SKM-1 treated with dmso at 0.1 percent for 144 hours (cell line): Measurements from ENCODE around the gene ATG10.
"Not testable (repeated sequence)": the region's sequence is repeated elsewhere in the genome, so short reads cannot be mapped to it uniquely, and the experiment has no call there.

ENCODE experiments used
- DNase-seq: peaks from one replicate; lab custom pipeline; 2025; ENCODE audit not compliant: unreplicated experiment; lab: John Stamatoyannopoulos, UW

The ATG10 gene

GRCh38 chr5:82218374-82219156, 246.7 kb downstream of the ATG10 start:
- no peak for DNase-seq

DNA sequence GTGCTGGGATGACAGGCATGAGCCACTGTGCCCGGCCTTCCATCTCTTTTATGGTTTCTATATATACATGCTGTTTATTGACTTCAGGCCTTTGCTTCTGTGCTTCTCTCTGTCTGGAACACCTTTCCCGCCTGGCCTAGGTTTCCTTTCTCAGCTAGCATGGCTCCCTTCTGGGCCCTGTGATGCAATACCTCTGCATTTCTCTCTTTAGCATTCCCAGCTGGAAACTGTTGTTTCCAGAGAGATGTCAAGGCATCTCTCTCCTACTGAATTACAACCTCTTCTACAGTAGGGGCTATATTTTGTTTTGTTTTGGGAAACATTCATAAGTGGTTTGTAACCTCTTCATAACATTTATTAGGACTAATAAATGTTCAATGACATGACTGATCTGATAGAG, 249.2 kb downstream of the ATG10 start:
- DNase-seq, result no peak

GRCh38 chr5:82222597-82223574, 251.1 kb downstream of the ATG10 start:
- DNase-seq, result no peak

- peak; percentile 52 for DNase-seq
These were observed 253.8 kb downstream of the ATG10 start for GRCh38 chr5:82225525-82226172.

DNA sequence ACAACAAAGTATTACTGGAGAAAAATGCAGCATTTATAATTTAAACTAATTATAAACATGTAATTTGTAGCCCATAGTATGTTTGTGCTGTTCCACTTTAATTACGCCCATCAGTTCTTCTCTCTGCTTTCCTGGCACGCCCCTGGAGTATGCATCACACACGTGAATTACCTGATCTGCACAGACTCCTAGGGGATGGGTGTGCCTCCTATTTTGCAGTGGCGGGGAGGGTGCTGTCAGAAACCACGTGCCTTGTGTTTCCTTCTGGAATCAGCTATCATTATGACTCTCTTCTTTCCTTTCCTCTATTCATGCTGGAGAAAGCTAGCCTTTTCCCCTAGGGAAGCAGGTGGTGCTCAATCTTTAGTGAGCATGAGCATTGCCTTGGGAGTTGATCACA, 263.1 kb downstream of the ATG10 start:
- no peak for DNase-seq

- no peak for DNase-seq
These were observed 272.3 kb downstream of the ATG10 start for GRCh38 chr5:82244151-82244550.

DNA sequence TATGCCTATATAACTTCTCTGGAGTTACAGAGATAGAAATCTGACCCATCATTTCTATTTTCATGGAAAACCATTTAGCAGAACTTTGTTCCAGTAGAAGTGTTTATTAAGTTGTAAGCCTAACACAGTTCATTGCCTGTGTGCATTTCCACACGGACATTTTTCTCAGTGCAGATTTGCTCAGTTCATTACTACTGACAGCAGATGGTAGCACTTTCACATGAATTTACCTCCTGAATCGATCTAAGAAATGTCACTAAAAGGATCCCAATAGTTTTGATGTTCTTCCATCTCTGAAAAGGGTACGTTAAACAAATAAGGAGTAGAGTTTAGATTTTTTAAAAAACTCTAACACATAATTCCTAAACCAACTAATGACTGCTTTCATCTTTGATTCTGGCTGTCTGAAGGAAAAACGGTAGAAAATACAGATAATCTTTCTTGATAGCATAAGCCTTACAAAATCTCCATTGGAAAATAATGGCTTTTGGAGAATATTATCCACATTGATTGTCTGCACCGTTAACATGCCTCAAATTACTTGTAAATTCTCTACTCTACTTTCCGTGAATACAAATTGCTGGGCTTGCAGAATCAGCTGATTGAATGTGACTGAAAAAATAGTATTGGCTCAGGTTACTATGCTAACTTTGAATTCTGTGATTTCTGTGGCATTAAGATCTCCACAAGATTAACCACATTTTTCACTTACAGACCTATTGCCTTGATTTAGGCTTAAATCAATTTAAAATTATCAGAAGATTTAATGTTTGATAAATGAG, 273.2 kb downstream of the ATG10 start:
- DNase-seq, result no peak

DNA sequence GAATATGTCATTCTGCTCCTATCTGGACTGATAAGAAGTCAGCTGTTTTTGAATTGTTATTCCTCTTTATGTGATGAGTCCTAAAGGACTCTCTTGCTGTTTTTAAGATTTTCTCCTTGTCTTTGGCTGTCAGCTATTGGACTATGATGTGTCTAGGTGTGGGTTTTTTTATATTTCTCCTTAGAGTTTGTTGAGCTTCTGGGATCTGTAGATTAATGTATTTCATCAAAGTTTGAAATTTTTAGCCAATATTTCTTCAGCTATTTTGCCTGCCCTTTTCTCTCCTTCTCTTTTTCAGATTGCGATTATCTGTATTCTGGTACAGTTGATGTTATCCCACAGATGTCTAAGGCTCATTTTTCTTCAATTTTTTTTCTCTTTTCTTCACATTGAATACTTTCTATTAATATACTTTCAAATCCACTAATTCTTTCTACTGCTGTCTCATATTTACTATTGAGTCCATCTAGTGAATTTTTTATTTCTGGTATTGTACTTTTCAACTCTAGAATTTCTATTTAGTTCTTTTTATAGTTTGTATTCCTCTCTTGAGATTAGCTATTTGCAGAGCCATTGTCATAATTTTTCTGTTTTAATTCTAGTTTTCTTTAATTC, 275.2 kb downstream of the ATG10 start:
- no peak for DNase-seq

- no peak for DNase-seq
These were observed 280.9 kb downstream of the ATG10 start for GRCh38 chr5:82252744-82253143.

DNA sequence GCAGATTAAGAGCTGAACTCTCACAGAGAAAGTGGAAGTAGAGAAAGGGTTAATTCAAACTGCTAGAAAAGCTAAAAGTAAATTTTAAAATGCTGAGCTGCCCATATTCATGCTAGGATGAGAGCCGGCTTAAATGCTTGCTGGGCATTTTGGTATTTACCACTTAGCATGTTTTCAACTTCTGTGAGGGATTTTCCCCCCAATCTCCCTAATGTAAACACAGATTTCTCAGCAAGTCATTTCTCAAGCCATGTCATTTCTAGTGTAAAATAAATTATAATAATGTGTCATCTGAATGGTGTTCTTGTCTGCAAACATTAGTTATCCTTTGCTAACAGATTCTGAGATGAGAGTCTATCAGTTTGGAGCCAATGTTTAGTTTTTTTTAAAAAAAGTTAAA, 284.0 kb downstream of the ATG10 start:
- no peak for DNase-seq

DNA sequence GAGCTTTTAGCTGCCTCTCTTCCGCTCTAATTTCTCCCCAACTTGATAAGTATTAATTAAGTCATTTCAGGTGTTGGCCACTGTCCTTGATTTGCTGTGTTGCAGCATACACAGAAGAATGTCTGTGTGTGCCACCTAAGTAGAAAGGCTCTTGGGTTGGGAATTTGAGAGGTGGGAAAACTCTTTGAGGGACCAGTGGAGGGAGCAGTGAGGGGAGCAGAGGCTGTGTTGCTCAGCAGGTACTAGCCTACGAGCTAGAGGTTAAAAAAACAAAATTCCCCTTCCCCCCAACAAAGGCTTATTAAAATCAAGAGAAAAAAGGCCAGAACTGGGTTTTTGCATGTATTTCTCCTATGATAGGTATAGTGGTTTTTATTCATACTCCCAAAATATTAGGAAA, 285.4 kb downstream of the ATG10 start:
- no peak for DNase-seq

- DNase-seq, result no peak
These were observed 285.9 kb downstream of the ATG10 start for GRCh38 chr5:82257729-82258128.

GRCh38 chr5:82259172-82259800, 287.5 kb downstream of the ATG10 start:
- DNase-seq, result peak; percentile 33

DNA sequence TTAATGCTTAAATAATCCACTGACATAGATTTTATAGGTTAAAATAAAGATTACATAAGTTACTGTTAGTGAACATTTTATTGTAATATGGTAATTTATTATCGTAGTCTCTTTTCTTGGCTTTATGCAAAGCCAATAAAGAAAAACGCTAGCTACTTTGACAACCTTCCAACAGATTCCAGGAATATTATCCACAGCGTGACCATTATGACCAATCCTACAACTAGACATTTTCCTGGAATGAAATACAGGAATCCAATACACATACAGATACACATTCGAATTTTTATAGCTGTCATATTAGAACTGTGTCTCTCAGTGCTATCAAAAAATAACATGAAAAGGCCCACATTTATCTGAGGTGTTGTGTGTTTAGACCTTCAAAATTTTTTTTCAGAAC, 293.2 kb downstream of the ATG10 start:
- no peak for DNase-seq

DNA sequence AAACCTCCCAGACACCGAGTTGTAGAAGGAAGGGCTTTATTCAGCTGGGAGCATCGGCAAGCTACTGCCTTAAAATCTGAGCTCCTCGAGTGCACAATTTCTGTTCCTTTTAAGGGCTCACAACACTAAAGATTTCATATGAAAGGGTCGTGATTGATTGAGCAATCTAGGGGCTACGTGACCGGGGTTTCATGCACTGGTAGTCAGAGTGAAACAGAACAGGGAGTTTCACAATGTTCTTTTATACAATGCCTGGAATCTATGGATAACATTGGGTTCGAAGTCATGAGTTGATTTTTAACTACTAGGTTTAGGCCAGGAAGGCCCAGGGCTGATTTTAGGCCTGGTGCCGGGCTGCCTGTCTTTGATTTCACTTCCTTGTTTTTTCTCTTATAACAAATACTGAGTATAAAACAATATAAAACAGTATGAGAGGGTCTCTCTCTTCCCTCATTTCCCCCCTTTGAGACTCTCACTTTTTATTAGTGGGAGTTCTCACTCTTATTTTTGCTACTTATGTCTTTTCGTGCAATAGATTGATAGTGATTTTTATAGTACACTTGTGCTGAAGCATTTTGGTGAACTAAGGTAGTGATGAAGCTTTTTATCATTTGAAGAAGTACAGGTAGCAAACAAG, 295.6 kb downstream of the ATG10 start:
- not testable (repeated sequence) for DNase-seq

- not testable (repeated sequence) for DNase-seq
These were observed 297.5 kb downstream of the ATG10 start for GRCh38 chr5:82269363-82269762.

- DNase-seq, result not testable (repeated sequence)
These were observed 300.9 kb downstream of the ATG10 start for GRCh38 chr5:82272571-82273356.

DNA sequence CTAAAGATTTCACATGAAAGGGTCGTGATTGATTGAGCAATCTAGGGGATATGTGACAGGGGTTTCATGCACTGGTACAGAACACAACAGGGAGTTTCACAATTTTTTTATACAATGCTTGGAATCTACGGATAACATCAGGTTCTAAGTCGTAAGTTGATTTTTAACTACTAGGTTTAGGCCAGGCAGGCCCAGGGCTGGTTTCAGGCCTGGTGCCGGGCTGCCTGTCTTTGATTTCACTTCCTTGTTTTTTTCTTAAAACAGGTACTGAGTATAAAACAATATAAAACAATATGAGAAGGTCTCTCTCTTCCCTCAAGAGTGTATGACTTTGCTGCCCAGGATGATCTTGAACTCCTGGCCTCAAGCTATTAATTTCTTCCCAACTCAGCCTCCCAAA, 301.6 kb downstream of the ATG10 start:
- DNase-seq, result not testable (repeated sequence)
